ENCODE measurements around the gene IGFL1. TPM values are rescaled to one million over a fixed set of nuclear protein-coding genes. Genes with fewer than 3 reads are reported as not detected.
A peak's percentile ranks its signal among the peaks of the same experiment; 100 is the strongest.

Gene IGFL1
- total and polyA plus RNA-seq, 4 donors = not detected

DNA sequence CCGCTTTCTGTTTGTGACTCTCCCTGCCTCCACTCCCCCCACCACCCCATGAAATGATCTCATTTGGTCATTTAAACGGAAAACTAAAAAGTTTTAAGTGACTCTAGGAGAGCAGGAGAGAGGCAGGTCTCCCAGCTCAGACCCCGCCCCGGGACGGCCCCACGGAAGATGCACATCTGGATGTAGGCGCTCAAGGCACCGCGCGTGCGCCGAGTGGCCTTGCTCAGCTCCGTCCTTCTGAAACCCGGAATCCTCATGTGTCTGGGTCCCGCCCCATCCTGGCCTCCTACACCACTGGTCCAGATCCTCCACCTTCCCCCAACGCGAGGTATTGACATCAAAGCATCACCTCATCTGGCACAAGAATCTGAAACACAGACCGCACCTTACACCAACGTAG, 15.7 kb upstream of the IGFL1 start:
- H3K4me1 ChIP-seq (ENCODE audit: control insufficient read depth in 5 of 5, insufficient read depth in 5 of 5, low read length in 5 of 5) = peaks cover 0 to 22% (median 5%) of the 10 kb centered on the region in 5 donors
- 91 to 94% methylated on average over 19 of the region's 19 CpGs for WGBS, 2 donors
- no peak overlapping the region for H3K27ac ChIP-seq (ENCODE audit: low read depth in 1 of 2, low read length in 1 of 2)
- no peaks in the 10 kb centered on the region for H3K27me3 ChIP-seq (ENCODE audit: control insufficient read depth in 3 of 3, insufficient read depth in 3 of 3, low read length in 2 of 3)
- DNase-seq (no peak), ATAC-seq (ENCODE audit: insufficient read depth, low FRiP score) (no peak)
- H3K9me3 ChIP-seq (ENCODE audit: control insufficient read depth in 4 of 4, insufficient read depth in 3 of 4, low read length in 3 of 4) = peaks cover 0 to 1% (median 0%) of the 10 kb centered on the region in 4 donors
- TF ChIP-seq, protein P1, sequence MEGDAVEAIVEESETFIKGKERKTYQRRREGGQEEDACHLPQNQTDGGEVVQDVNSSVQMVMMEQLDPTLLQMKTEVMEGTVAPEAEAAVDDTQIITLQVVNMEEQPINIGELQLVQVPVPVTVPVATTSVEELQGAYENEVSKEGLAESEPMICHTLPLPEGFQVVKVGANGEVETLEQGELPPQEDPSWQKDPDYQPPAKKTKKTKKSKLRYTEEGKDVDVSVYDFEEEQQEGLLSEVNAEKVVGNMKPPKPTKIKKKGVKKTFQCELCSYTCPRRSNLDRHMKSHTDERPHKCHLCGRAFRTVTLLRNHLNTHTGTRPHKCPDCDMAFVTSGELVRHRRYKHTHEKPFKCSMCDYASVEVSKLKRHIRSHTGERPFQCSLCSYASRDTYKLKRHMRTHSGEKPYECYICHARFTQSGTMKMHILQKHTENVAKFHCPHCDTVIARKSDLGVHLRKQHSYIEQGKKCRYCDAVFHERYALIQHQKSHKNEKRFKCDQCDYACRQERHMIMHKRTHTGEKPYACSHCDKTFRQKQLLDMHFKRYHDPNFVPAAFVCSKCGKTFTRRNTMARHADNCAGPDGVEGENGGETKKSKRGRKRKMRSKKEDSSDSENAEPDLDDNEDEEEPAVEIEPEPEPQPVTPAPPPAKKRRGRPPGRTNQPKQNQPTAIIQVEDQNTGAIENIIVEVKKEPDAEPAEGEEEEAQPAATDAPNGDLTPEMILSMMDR (IDR thresholded peaks at IDR 0.05; ENCODE audit: control extremely low read depth, extremely low read depth) = no peak
- H3K9ac ChIP-seq (ENCODE audit: insufficient read depth in 1 of 2, low read length in 2 of 2) = no peak overlapping the region
- no peak overlapping the region for H3K4me3 ChIP-seq
- no peaks in the 10 kb centered on the region for H3K36me3 ChIP-seq (ENCODE audit: control insufficient read depth in 4 of 4, insufficient read depth in 4 of 4, low read length in 4 of 4)

- Histone ChIP-seq H3K4me1 (ENCODE audit: control insufficient read depth in 5 of 5, insufficient read depth in 5 of 5, low read length in 5 of 5) (peaks cover 0 to 9% (median 0%) of the 10 kb centered on the region in 5 donors), H3K9ac (ENCODE audit: insufficient read depth in 1 of 2, low read length in 2 of 2) (no peak overlapping the region), H3K27me3 (ENCODE audit: control insufficient read depth in 3 of 3, insufficient read depth in 3 of 3, low read length in 2 of 3) (no peaks in the 10 kb centered on the region), H3K27ac (ENCODE audit: low read depth in 1 of 2, low read length in 1 of 2) (no peak overlapping the region), H3K4me3 (no peak overlapping the region), H3K36me3 (ENCODE audit: control insufficient read depth in 4 of 4, insufficient read depth in 4 of 4, low read length in 4 of 4) (no peaks in the 10 kb centered on the region), H3K9me3 (ENCODE audit: control insufficient read depth in 4 of 4, insufficient read depth in 3 of 4, low read length in 3 of 4) (peaks cover 0 to 1% (median 0%) of the 10 kb centered on the region in 4 donors)
- ATAC-seq (ENCODE audit: insufficient read depth, low FRiP score) (no peak), DNase-seq (no peak)
- TF ChIP-seq, protein P1 (IDR thresholded peaks at IDR 0.05; ENCODE audit: control extremely low read depth, extremely low read depth) = no peak
- 60 to 61% methylated on average over 4 of the region's 4 CpGs for WGBS, 2 donors
Observed at GRCh38 chr19:46216612-46217011, 12.9 kb upstream of the IGFL1 start.

GRCh38 chr19:46217476-46217875, 12.1 kb upstream of the IGFL1 start:
- TF ChIP-seq, protein P1 (IDR thresholded peaks at IDR 0.05; ENCODE audit: control extremely low read depth, extremely low read depth) = no peak
- DNase-seq = no peak
- Histone ChIP-seq H3K27ac (ENCODE audit: low read depth in 1 of 2, low read length in 1 of 2) (no peak overlapping the region), H3K4me3 (no peak overlapping the region), H3K4me1 (ENCODE audit: control insufficient read depth in 5 of 5, insufficient read depth in 5 of 5, low read length in 5 of 5) (peaks cover 0 to 6% (median 0%) of the 10 kb centered on the region in 5 donors), H3K27me3 (ENCODE audit: control insufficient read depth in 3 of 3, insufficient read depth in 3 of 3, low read length in 2 of 3) (no peaks in the 10 kb centered on the region), H3K9me3 (ENCODE audit: control insufficient read depth in 4 of 4, insufficient read depth in 3 of 4, low read length in 3 of 4) (peaks cover 0 to 1% (median 0%) of the 10 kb centered on the region in 4 donors), H3K9ac (ENCODE audit: insufficient read depth in 1 of 2, low read length in 2 of 2) (no peak overlapping the region), H3K36me3 (ENCODE audit: control insufficient read depth in 4 of 4, insufficient read depth in 4 of 4, low read length in 4 of 4) (no peaks in the 10 kb centered on the region)
- no peak for ATAC-seq (ENCODE audit: insufficient read depth, low FRiP score)
- 80 to 89% methylated on average over 9 of the region's 9 CpGs for WGBS, 2 donors

- ATAC-seq (ENCODE audit: insufficient read depth, low FRiP score) (no peak), DNase-seq (peak; percentile 39 to 71 (median 61))
- TF ChIP-seq, protein P1 (IDR thresholded peaks at IDR 0.05; ENCODE audit: control extremely low read depth, extremely low read depth) = no peak
- Histone ChIP-seq H3K36me3 (ENCODE audit: control insufficient read depth in 4 of 4, insufficient read depth in 4 of 4, low read length in 4 of 4) (no peaks in the 10 kb centered on the region), H3K9me3 (ENCODE audit: control insufficient read depth in 4 of 4, insufficient read depth in 3 of 4, low read length in 3 of 4) (peaks cover 0 to 1% (median 0%) of the 10 kb centered on the region in 4 donors), H3K9ac (ENCODE audit: insufficient read depth in 1 of 2, low read length in 2 of 2) (no peak overlapping the region), H3K4me1 (ENCODE audit: control insufficient read depth in 5 of 5, insufficient read depth in 5 of 5, low read length in 5 of 5) (peaks cover 0 to 8% (median 0%) of the 10 kb centered on the region in 5 donors), H3K27me3 (ENCODE audit: control insufficient read depth in 3 of 3, insufficient read depth in 3 of 3, low read length in 2 of 3) (no peaks in the 10 kb centered on the region), H3K4me3 (no peak overlapping the region), H3K27ac (ENCODE audit: low read depth in 1 of 2, low read length in 1 of 2) (no peak overlapping the region)
- 16 to 17% methylated on average over 6 of the region's 6 CpGs for WGBS, 2 donors
Observed at GRCh38 chr19:46218160-46218559, 11.4 kb upstream of the IGFL1 start.
